Gastroesophageal sphincter (tissue), 4 donors: ENCODE measurements around the gene FIGNL1. TPM values are rescaled to one million over a fixed set of nuclear protein-coding genes. Genes with fewer than 3 reads are reported as not detected.

Experiments
- ATAC-seq: fragments of 150-250 bp; one replicate; pipeline ENCODE4 v1.9.1; 2016; ENCODE audit warnings: mild to moderate bottlenecking, moderate library complexity
- H3K27ac ChIP-seq, 4 donors: fragments of 200-600 bp; sonication (generic) in 3 of 4; 1 replicate in 3 of 4; 2 replicates in 1 of 4; pipeline ENCODE4 v1.5.1; 2016 to 2019
- H3K27me3 ChIP-seq: fragments of 200-600 bp; sonication (generic); one replicate; pipeline ENCODE4 v1.5.1; 2019
- H3K36me3 ChIP-seq, 2 donors: fragments of 200-600 bp; sonication (generic); one replicate each; pipeline ENCODE4 v1.5.1; 2019; ENCODE audit warnings: control low read depth in 1 of 2
- H3K4me1 ChIP-seq, 3 donors: fragments of 200-600 bp; sonication (generic); 1 replicate in 2 of 3; 2 replicates in 1 of 3; pipeline ENCODE4 v1.5.1; 2016 to 2019; ENCODE audit warnings: control low read depth in 2 of 3
- H3K4me3 ChIP-seq, 2 donors: fragments of 200-600 bp; sonication (generic); one replicate each; pipeline ENCODE4 v1.5.1; 2019; ENCODE audit warnings: mild to moderate bottlenecking in 1 of 2, moderate library complexity in 1 of 2
- H3K9me3 ChIP-seq, 3 donors: fragments of 200-600 bp; sonication (generic); one replicate each; pipeline ENCODE4 v1.5.1; 2017 to 2019; ENCODE audit warnings: control low read depth in 2 of 3
- EP300 ChIP-seq: sonication (generic); formaldehyde crosslinking; IDR thresholded peaks from one replicate; pipeline ENCODE4 v1.6.1; 2017; ENCODE audit warnings: antibody characterized with exemption, mild to moderate bottlenecking
- POLR2A ChIP-seq, 2 donors: fragments of 450-650 bp; IDR thresholded peaks; one replicate each; pipeline ENCODE4 v1.6.1; 2017; ENCODE audit warnings: antibody characterized with exemption in 2 of 2, mild to moderate bottlenecking in 2 of 2, moderate library complexity in 1 of 2
- POLR2AphosphoS5 ChIP-seq: sonication (generic); formaldehyde crosslinking; IDR thresholded peaks from one replicate; pipeline ENCODE4 v1.6.1; 2017; ENCODE audit warnings: antibody characterized with exemption
- WGBS, 2 donors: methylation state at CpG; one replicate each; pipeline ENCODE4 v1.1.5; 2018; ENCODE audit warnings: low coverage in 1 of 2; 5-methylcytosine and 5-hydroxymethylcytosine counted together
- total RNA-seq, 4 donors: library from RNA; depleted of rRNA; stranded (reverse); fragments of >200 nt; gene quantifications; one replicate each; pipeline ENCODE4 v1.1.0, GENCODE V29; 2016
- TF ChIP-seq, protein P1 (sequence below), 4 experiments: fragments of 200-600 bp in 2 of 4; fragments of 450-650 bp in 2 of 4; sonication (generic) in 1 of 4; IDR thresholded peaks; one replicate each; pipeline ENCODE4 v1.5.1; 2017 to 2019; ENCODE audit warnings: antibody characterized with exemption in 4 of 4, mild to moderate bottlenecking in 2 of 4, moderate library complexity in 2 of 4

FIGNL1 gene
- total RNA-seq, 4 donors from 2014 or later = 5.0 to 8.5 (median 6.4) TPM

DNA sequence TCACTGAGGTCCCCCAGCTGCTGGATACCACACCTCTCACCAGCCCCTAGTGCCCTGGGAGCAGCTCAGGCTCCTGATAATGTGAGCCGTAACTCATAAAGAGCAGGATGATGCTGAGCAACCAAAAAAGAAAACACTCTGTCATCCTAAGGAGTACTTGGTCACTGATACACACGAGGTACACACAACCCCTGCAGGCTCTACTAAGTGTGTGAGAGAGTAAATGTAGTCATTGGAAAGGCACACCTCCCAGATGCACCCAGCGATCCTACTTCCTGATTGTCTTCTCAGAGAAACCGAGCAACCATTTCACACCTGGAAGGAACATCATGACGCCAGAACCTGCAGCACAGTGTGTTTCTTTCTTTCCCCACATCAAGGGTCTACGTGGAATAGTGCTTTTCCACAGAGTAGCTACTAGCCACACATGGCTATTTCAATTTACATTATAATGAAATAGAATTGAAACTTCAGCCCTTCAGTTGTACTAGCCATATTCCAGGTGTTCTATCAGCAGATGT, 34.2 kb downstream of the FIGNL1 start:
- TF ChIP-seq POLR2A (IDR thresholded peaks at IDR 0.05) (no peak), POLR2AphosphoS5 (no peak), EP300 (no peak)
- TF ChIP-seq, protein P1, sequence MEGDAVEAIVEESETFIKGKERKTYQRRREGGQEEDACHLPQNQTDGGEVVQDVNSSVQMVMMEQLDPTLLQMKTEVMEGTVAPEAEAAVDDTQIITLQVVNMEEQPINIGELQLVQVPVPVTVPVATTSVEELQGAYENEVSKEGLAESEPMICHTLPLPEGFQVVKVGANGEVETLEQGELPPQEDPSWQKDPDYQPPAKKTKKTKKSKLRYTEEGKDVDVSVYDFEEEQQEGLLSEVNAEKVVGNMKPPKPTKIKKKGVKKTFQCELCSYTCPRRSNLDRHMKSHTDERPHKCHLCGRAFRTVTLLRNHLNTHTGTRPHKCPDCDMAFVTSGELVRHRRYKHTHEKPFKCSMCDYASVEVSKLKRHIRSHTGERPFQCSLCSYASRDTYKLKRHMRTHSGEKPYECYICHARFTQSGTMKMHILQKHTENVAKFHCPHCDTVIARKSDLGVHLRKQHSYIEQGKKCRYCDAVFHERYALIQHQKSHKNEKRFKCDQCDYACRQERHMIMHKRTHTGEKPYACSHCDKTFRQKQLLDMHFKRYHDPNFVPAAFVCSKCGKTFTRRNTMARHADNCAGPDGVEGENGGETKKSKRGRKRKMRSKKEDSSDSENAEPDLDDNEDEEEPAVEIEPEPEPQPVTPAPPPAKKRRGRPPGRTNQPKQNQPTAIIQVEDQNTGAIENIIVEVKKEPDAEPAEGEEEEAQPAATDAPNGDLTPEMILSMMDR (IDR thresholded peaks at IDR 0.05) = no peak
- Histone ChIP-seq H3K9me3 (no peaks in the 10 kb centered on the region), H3K4me3 (no peak overlapping the region), H3K27ac (no peak overlapping the region), H3K36me3 (no peaks in the 10 kb centered on the region), H3K4me1 (no peaks in the 10 kb centered on the region), H3K27me3 (no peaks in the 10 kb centered on the region)
- no peak for ATAC-seq
- 79 to 87% methylated on average over 5 to 6 of the region's 6 CpGs for whole genome bisulfite sequencing, 2 donors

DNA sequence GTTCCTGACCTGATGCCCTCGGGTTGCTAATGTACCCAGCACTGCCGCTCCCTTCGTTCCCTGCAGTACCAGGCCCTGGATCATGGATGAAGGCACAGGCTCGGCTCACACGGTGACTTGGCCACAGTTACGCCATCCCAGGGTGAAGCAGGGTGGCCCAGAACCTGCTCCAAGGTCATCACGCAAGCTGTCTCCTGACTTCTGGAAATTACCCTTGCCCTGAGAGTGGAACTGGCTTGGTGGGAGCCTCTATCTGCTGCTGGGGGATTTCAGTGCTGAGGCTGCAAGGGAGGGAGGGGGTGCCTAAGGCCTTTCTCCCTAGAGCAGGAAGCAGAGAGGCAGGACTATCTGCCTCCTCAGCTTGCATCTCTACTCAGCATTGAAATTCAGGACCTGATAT, 36.6 kb downstream of the FIGNL1 start:
- no peaks in the 10 kb centered on the region for H3K36me3 ChIP-seq
- no peaks in the 10 kb centered on the region for H3K27me3 ChIP-seq
- ATAC-seq = no peak
- no peaks in the 10 kb centered on the region for H3K9me3 ChIP-seq
- TF ChIP-seq, protein P1 (IDR thresholded peaks at IDR 0.05) = no peak
- no peak for TF ChIP-seq POLR2AphosphoS5
- no peak for TF ChIP-seq POLR2A (IDR thresholded peaks at IDR 0.05)
- no peak for TF ChIP-seq EP300
- no peak overlapping the region for H3K4me3 ChIP-seq
- H3K4me1 ChIP-seq = no peaks in the 10 kb centered on the region
- no peak overlapping the region for H3K27ac ChIP-seq
- 60 to 88% methylated on average over 1 to 7 of the region's 7 CpGs for WGBS, 2 donors

DNA sequence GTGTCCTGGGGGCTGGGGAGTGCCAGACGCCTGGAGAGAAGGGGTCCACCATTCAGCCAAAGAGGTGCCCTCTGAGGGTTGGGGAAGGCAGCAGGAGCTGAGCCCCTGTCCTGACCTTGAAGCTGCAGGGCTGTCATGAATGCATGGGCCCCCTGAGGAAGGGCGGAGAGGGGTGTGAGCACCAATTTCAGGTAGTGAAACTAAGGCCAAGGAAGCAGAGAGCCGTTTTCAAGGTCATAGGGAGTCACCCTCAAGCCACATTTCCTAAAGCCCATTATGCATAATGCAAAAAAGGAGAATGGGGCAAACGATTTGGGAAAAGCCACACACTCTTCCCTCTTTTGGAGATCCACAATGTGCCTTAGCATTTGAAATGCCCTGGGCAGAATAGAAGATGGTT, 37.2 kb downstream of the FIGNL1 start:
- H3K36me3 ChIP-seq = no peaks in the 10 kb centered on the region
- ATAC-seq = no peak
- no peaks in the 10 kb centered on the region for H3K9me3 ChIP-seq
- no peaks in the 10 kb centered on the region for H3K27me3 ChIP-seq
- TF ChIP-seq EP300 (no peak), POLR2AphosphoS5 (no peak), POLR2A (IDR thresholded peaks at IDR 0.05) (no peak)
- TF ChIP-seq, protein P1 (IDR thresholded peaks at IDR 0.05) = no peak
- no peaks in the 10 kb centered on the region for H3K4me1 ChIP-seq
- H3K4me3 ChIP-seq = no peak overlapping the region
- 45 to 51% methylated on average over 3 to 4 of the region's 4 CpGs for WGBS, 2 donors
- no peak overlapping the region for H3K27ac ChIP-seq

DNA sequence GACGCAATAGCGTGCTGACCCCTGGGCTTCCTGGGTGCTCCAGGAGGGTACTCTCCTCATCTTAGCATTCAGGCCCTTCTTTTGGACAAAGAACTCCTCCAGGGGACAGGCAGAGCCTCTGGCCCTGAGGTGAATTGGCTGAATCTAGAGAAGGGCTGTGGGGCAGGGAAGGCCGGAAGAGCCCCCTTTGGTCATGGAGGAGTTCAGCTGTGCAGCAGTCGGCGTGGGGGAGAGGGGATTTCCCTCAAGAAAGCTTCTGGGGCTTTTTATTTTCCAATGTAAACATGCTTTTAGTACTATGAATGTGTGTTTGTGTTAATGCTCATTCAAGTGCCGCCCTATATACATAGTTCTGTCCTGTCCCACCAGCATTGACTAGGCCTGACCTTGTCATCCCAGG, 38.8 kb downstream of the FIGNL1 start:
- WGBS, 2 donors = 90% methylated on average over 2 of the region's 6 CpGs; no CpG with 5 or more reads in 1 of the 2 donors
- Histone ChIP-seq H3K4me1 (no peaks in the 10 kb centered on the region), H3K9me3 (no peaks in the 10 kb centered on the region), H3K36me3 (no peaks in the 10 kb centered on the region), H3K4me3 (no peak overlapping the region), H3K27me3 (peaks cover 11% of the 10 kb centered on the region), H3K27ac (no peak overlapping the region)
- ATAC-seq = no peak
- no peak for TF ChIP-seq POLR2AphosphoS5
- TF ChIP-seq EP300 = no peak
- TF ChIP-seq POLR2A (IDR thresholded peaks at IDR 0.05) = no peak
- TF ChIP-seq, protein P1 (IDR thresholded peaks at IDR 0.05) = no peak
